Neural cell (in vitro differentiated cells): ENCODE data around the gene PSEN1. TPM values are rescaled to one million over a fixed set of nuclear protein-coding genes. Genes with fewer than 3 reads are reported as not detected.

ENCODE experiments used
- H2AFZ ChIP-seq: fragments of 200-600, 300-800 bp; sonication (generic), shearing (Covaris generic); 2 replicates; pipeline ENCODE4 v1.6.0; 2014; ENCODE audit warnings: low read depth, mild to moderate bottlenecking, antibody characterized with exemption, low read length, moderate library complexity
- H3F3A ChIP-seq: fragments of 200-600 bp; shearing (Covaris generic); 2 replicates; pipeline ENCODE4 v1.6.1; 2016; ENCODE audit warnings: mild to moderate bottlenecking, moderate library complexity, mixed read lengths, antibody characterized with exemption, low read length; ENCODE audit not compliant: insufficient read depth, poor library complexity, severe bottlenecking
- H3K27ac ChIP-seq: fragments of 200-600, 300-800 bp; sonication (generic), shearing (Covaris generic); 2 replicates; pipeline ENCODE4 v1.5.1; 2014; ENCODE audit warnings: mild to moderate bottlenecking, low read length, moderate library complexity
- H3K27me3 ChIP-seq: fragments of 300-800, 200-600 bp; sonication (generic), shearing (Covaris generic); 2 replicates; pipeline ENCODE4 v1.6.0; 2014; ENCODE audit warnings: mild to moderate bottlenecking, low read depth, low read length, moderate library complexity; ENCODE audit not compliant: insufficient read depth
- H3K36me3 ChIP-seq: fragments of 300-800, 200-600 bp; sonication (generic), shearing (Covaris generic); 2 replicates; pipeline ENCODE4 v1.5.1; 2014; ENCODE audit warnings: mild to moderate bottlenecking, antibody characterized with exemption, low read length, moderate library complexity; ENCODE audit not compliant: insufficient read depth
- H3K4me2 ChIP-seq: fragments of 300-800, 200-600 bp; sonication (generic), shearing (Covaris generic); 2 replicates; pipeline ENCODE4 v1.6.0; 2014; ENCODE audit warnings: mild to moderate bottlenecking, low read length
- H3K4me3 ChIP-seq: fragments of 300-800, 200-600 bp; sonication (generic), shearing (Covaris generic); 2 replicates; pipeline ENCODE4 v1.5.1; 2014; ENCODE audit warnings: mild to moderate bottlenecking, low read length, moderate library complexity
- H3K79me2 ChIP-seq: fragments of 200-600 bp; shearing (Covaris generic); replicated peaks from 2 replicates; pipeline ENCODE4 v1.6.0; 2014; ENCODE audit warnings: mild to moderate bottlenecking, low read length, moderate library complexity; ENCODE audit not compliant: insufficient read depth
- H3K9ac ChIP-seq: fragments of 300-800, 200-600 bp; sonication (generic), shearing (Covaris generic); 2 replicates; pipeline ENCODE4 v1.6.1; 2016; ENCODE audit warnings: mild to moderate bottlenecking, low read length, mixed read lengths
- H3K9me2 ChIP-seq: fragments of 200-600 bp; shearing (Covaris generic); 2 replicates; pipeline ENCODE4 v1.6.1; 2016; ENCODE audit warnings: mild to moderate bottlenecking, low read length, mixed read lengths; ENCODE audit not compliant: insufficient read depth
- H3K9me3 ChIP-seq: fragments of 200-600, 300-800 bp; sonication (generic), shearing (Covaris generic); 2 replicates; pipeline ENCODE4 v1.6.1; 2016; ENCODE audit warnings: mild to moderate bottlenecking, mixed run types, low read length, moderate library complexity, mixed read lengths
- H4K20me1 ChIP-seq: fragments of 200-600 bp; shearing (Covaris generic); 2 replicates; pipeline ENCODE4 v1.6.1; 2016; ENCODE audit warnings: mild to moderate bottlenecking, mixed run types; ENCODE audit not compliant: insufficient read depth
- EP300 ChIP-seq: fragments of 450-650 bp; conservative IDR thresholded peaks from 2 replicates; pipeline ENCODE4 v1.6.1; 2014; ENCODE audit warnings: antibody characterized with exemption, mild to moderate bottlenecking, moderate library complexity; ENCODE audit not compliant: poor library complexity, severe bottlenecking
- EZH2 ChIP-seq: fragments of 200-600, 300-800 bp; shearing (Covaris generic), sonication (generic); IDR thresholded peaks from 2 replicates; pipeline ENCODE4 v1.6.1; 2014; ENCODE audit warnings: antibody characterized with exemption, low read length, borderline replicate concordance, mild to moderate bottlenecking; ENCODE audit not compliant: insufficient read depth, poor library complexity, severe bottlenecking
- MXI1 ChIP-seq: fragments of 450-650 bp; conservative IDR thresholded peaks from 2 replicates; pipeline ENCODE4 v1.6.1; 2014; ENCODE audit warnings: antibody characterized with exemption, mild to moderate bottlenecking; ENCODE audit not compliant: poor library complexity, severe bottlenecking
- POLR2AphosphoS5 ChIP-seq: IDR thresholded peaks from 2 replicates; pipeline ENCODE4 v1.6.1; 2012
- RAD21 ChIP-seq: fragments of 450-650 bp; conservative IDR thresholded peaks from 2 replicates; pipeline ENCODE4 v1.6.1; 2014; ENCODE audit warnings: antibody characterized with exemption, mild to moderate bottlenecking, moderate library complexity
- SMC3 ChIP-seq: fragments of 450-650 bp; conservative IDR thresholded peaks from 2 replicates; pipeline ENCODE4 v1.6.1; 2014; ENCODE audit warnings: antibody characterized with exemption, mild to moderate bottlenecking, moderate library complexity; ENCODE audit not compliant: poor library complexity
- TAF1 ChIP-seq: IDR thresholded peaks from 2 replicates; pipeline ENCODE4 v1.6.1; 2012; ENCODE audit warnings: low read depth
- polyA plus RNA-seq: library from polyadenylated mRNA; depleted of rRNA; stranded (reverse); fragments of >200 nt; gene quantifications from 2 replicates; pipeline ENCODE4 v1.2.3, GENCODE V29; 2014
- TF ChIP-seq, protein P1 (sequence below): IDR thresholded peaks from 2 replicates; pipeline ENCODE4 v1.6.1; 2012; ENCODE audit warnings: borderline replicate concordance
- TF ChIP-seq, protein P2 (sequence below): fragments of 450-650 bp; IDR thresholded peaks from 2 replicates; pipeline ENCODE4 v1.5.1; 2014; ENCODE audit warnings: antibody characterized with exemption, mild to moderate bottlenecking, moderate library complexity; ENCODE audit not compliant: poor library complexity, severe bottlenecking

PSEN1 gene
- polyA plus RNA-seq, 1 donor from 2014 or later: 40.3 TPM

DNA sequence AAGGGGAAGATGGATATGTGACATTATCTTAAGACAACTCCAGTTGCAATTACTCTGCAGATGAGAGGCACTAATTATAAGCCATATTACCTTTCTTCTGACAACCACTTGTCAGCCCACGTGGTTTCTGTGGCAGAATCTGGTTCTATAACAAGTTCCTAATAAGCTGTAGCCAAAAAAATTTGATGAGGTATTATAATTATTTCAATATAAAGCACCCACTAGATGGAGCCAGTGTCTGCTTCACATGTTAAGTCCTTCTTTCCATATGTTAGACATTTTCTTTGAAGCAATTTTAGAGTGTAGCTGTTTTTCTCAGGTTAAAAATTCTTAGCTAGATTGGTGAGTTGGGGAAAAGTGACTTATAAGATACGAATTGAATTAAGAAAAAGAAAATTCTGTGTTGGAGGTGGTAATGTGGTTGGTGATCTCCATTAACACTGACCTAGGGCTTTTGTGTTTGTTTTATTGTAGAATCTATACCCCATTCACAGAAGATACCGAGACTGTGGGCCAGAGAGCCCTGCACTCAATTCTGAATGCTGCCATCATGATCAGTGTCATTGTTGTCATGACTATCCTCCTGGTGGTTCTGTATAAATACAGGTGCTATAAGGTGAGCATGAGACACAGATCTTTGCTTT, 36.9 kb downstream of the PSEN1 start:
- Histone ChIP-seq H3K4me3 (no peak overlapping the region), H3K9me2 (no peaks in the 10 kb centered on the region), H3K9me3 (no peaks in the 10 kb centered on the region), H3F3A (no peaks in the 10 kb centered on the region), H3K79me2 (no peaks in the 10 kb centered on the region), H3K36me3 (peaks cover 11% of the 10 kb centered on the region), H2AFZ (no peak overlapping the region), H3K27me3 (no peaks in the 10 kb centered on the region), H3K27ac (no peak overlapping the region), H3K9ac (no peak overlapping the region), H4K20me1 (no peaks in the 10 kb centered on the region), H3K4me2 (no peak overlapping the region)
- TF ChIP-seq TAF1 (no peak), POLR2AphosphoS5 (no peak), MXI1 (no peak), RAD21 (peak; percentile 68), EZH2 (no peak), SMC3 (peak; percentile 72), EP300 (no peak)
- TF ChIP-seq, protein P1, sequence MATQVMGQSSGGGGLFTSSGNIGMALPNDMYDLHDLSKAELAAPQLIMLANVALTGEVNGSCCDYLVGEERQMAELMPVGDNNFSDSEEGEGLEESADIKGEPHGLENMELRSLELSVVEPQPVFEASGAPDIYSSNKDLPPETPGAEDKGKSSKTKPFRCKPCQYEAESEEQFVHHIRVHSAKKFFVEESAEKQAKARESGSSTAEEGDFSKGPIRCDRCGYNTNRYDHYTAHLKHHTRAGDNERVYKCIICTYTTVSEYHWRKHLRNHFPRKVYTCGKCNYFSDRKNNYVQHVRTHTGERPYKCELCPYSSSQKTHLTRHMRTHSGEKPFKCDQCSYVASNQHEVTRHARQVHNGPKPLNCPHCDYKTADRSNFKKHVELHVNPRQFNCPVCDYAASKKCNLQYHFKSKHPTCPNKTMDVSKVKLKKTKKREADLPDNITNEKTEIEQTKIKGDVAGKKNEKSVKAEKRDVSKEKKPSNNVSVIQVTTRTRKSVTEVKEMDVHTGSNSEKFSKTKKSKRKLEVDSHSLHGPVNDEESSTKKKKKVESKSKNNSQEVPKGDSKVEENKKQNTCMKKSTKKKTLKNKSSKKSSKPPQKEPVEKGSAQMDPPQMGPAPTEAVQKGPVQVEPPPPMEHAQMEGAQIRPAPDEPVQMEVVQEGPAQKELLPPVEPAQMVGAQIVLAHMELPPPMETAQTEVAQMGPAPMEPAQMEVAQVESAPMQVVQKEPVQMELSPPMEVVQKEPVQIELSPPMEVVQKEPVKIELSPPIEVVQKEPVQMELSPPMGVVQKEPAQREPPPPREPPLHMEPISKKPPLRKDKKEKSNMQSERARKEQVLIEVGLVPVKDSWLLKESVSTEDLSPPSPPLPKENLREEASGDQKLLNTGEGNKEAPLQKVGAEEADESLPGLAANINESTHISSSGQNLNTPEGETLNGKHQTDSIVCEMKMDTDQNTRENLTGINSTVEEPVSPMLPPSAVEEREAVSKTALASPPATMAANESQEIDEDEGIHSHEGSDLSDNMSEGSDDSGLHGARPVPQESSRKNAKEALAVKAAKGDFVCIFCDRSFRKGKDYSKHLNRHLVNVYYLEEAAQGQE: no peak
- TF ChIP-seq, protein P2, sequence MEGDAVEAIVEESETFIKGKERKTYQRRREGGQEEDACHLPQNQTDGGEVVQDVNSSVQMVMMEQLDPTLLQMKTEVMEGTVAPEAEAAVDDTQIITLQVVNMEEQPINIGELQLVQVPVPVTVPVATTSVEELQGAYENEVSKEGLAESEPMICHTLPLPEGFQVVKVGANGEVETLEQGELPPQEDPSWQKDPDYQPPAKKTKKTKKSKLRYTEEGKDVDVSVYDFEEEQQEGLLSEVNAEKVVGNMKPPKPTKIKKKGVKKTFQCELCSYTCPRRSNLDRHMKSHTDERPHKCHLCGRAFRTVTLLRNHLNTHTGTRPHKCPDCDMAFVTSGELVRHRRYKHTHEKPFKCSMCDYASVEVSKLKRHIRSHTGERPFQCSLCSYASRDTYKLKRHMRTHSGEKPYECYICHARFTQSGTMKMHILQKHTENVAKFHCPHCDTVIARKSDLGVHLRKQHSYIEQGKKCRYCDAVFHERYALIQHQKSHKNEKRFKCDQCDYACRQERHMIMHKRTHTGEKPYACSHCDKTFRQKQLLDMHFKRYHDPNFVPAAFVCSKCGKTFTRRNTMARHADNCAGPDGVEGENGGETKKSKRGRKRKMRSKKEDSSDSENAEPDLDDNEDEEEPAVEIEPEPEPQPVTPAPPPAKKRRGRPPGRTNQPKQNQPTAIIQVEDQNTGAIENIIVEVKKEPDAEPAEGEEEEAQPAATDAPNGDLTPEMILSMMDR: peak; percentile 72

DNA sequence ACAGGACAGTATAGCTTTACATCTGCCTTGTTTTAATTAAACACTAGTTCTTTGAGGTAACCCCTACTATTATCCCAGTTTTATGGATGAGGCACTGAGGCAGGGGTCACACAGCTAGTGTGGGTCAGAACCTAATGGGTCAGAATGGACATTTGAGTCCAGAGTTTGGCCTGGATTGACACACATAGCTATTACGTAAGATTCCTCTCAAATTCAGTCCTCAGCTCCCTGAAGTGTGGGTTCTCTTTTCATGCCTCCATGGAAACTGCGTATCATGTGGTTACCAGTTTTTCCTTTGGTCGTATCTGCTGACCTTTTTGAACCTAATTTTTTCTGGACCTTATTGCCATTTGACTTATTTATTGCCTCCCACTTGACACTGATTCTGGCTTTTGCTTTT, 40.4 kb downstream of the PSEN1 start:
- Histone ChIP-seq H3K27ac (no peak overlapping the region), H3K4me2 (no peak overlapping the region), H3K36me3 (no peaks in the 10 kb centered on the region), H4K20me1 (no peaks in the 10 kb centered on the region), H3K79me2 (no peaks in the 10 kb centered on the region), H3K9ac (no peak overlapping the region), H2AFZ (no peak overlapping the region), H3K9me3 (no peaks in the 10 kb centered on the region), H3F3A (no peaks in the 10 kb centered on the region), H3K27me3 (no peaks in the 10 kb centered on the region), H3K4me3 (no peak overlapping the region), H3K9me2 (no peaks in the 10 kb centered on the region)
- TF ChIP-seq EZH2: no peak
- no peak for TF ChIP-seq EP300
- TF ChIP-seq POLR2AphosphoS5: no peak
- TF ChIP-seq, protein P2: no peak
- TF ChIP-seq MXI1: no peak
- TF ChIP-seq, protein P1: no peak
- TF ChIP-seq SMC3: no peak
- no peak for TF ChIP-seq RAD21
- no peak for TF ChIP-seq TAF1
